SJSA1 (cell line): Measurements from ENCODE around the gene BMPER. TPM values are rescaled to one million over a fixed set of nuclear protein-coding genes. Genes with fewer than 3 reads are reported as not detected.

Experiments used
- DNase-seq, 2 experiments: peaks; one replicate each; pipeline ENCODE4 v3.0.0-alpha.2; 2015 to 2020; ENCODE audit warnings: low spot score in 2 of 2, low read depth in 1 of 2
- H3K27ac ChIP-seq: fragments of 250-450 bp; sonication (Bioruptor Pico); 2 replicates; pipeline ENCODE4 v1.5.1; 2020; ENCODE audit warnings: mild to moderate bottlenecking, moderate library complexity
- H3K27me3 ChIP-seq: fragments of 250-450 bp; sonication (Bioruptor Pico); replicated peaks from 2 replicates; pipeline ENCODE4 v1.5.1; 2020; ENCODE audit warnings: mild to moderate bottlenecking, moderate library complexity
- H3K36me3 ChIP-seq: fragments of 250-450 bp; sonication (Bioruptor Pico); 2 replicates; pipeline ENCODE4 v1.5.1; 2020; ENCODE audit warnings: mild to moderate bottlenecking
- H3K4me1 ChIP-seq: fragments of 250-450 bp; sonication (Bioruptor Pico); replicated peaks from 2 replicates; pipeline ENCODE4 v1.6.1; 2021; ENCODE audit warnings: mild to moderate bottlenecking
- H3K4me3 ChIP-seq: fragments of 250-450 bp; sonication (Bioruptor Pico); 2 replicates; pipeline ENCODE4 v1.5.1; 2020; ENCODE audit warnings: mild to moderate bottlenecking
- H3K9me3 ChIP-seq: fragments of 250-450 bp; sonication (Bioruptor Pico); replicated peaks from 2 replicates; pipeline ENCODE4 v1.5.1; 2020; ENCODE audit warnings: mild to moderate bottlenecking
- total RNA-seq: library from RNA; depleted of rRNA; stranded (reverse); fragments of >200 nt; shearing (Covaris generic); gene quantifications from 2 replicates; pipeline ENCODE4 v1.2.3, GENCODE V29; 2014

Gene BMPER
- total RNA-seq, 1 experiment from 2014 or later = 2.8 TPM

GRCh38 chr7:34043461-34044305 lies 138.3 kb downstream of the BMPER start:
- Histone ChIP-seq H3K27me3 (no peaks in the 10 kb centered on the region), H3K27ac (no peak overlapping the region), H3K4me3 (no peak overlapping the region), H3K9me3 (no peaks in the 10 kb centered on the region), H3K36me3 (0 out of 2 replicates have a peak, but pooled peaks cover under 1% of the 10 kb centered on the region), H3K4me1 (peaks cover 42% of the 10 kb centered on the region)
- no peak for DNase-seq

GRCh38 chr7:34044306-34044643 lies 138.9 kb downstream of the BMPER start:
- H3K27ac ChIP-seq = no peak overlapping the region

GRCh38 chr7:34044734-34045353 lies 139.5 kb downstream of the BMPER start:
- H3K9me3 ChIP-seq = no peaks in the 10 kb centered on the region
- no peak overlapping the region for H3K27ac ChIP-seq
- no peak for DNase-seq
- no peak overlapping the region for H3K4me3 ChIP-seq
- peaks cover 34% of the 10 kb centered on the region for H3K4me1 ChIP-seq
- no peaks in the 10 kb centered on the region for H3K27me3 ChIP-seq
- H3K36me3 ChIP-seq = 0 out of 2 replicates have a peak, but pooled peaks cover 3% of the 10 kb centered on the region

More at GRCh38 chr7:34044306-34044643, 138.9 kb downstream of the BMPER start:
- no peaks in the 10 kb centered on the region for H3K9me3 ChIP-seq
- H3K4me3 ChIP-seq = no peak overlapping the region
- 0 out of 2 replicates have a peak, but pooled peaks cover 3% of the 10 kb centered on the region for H3K36me3 ChIP-seq
- DNase-seq = no peak
- H3K4me1 ChIP-seq = peaks cover 37% of the 10 kb centered on the region
- H3K27me3 ChIP-seq = no peaks in the 10 kb centered on the region

GRCh38 chr7:34048445-34048844 lies 143.1 kb downstream of the BMPER start:
- H3K27me3 ChIP-seq = no peaks in the 10 kb centered on the region
- no peak overlapping the region for H3K4me3 ChIP-seq
- no peak for DNase-seq
- H3K27ac ChIP-seq = no peak overlapping the region
- H3K9me3 ChIP-seq = no peaks in the 10 kb centered on the region
- H3K36me3 ChIP-seq = 0 out of 2 replicates have a peak, but pooled peaks cover 3% of the 10 kb centered on the region
- H3K4me1 ChIP-seq = peaks cover 5% of the 10 kb centered on the region

- Histone ChIP-seq H3K36me3 (no peaks in the 10 kb centered on the region), H3K27me3 (no peaks in the 10 kb centered on the region), H3K4me1 (no peaks in the 10 kb centered on the region), H3K4me3 (no peak overlapping the region), H3K27ac (no peak overlapping the region), H3K9me3 (no peaks in the 10 kb centered on the region)
- DNase-seq = no peak
These were observed 148.7 kb downstream of the BMPER start for GRCh38 chr7:34054075-34054474.

- Histone ChIP-seq H3K4me3 (no peak overlapping the region), H3K36me3 (no peaks in the 10 kb centered on the region), H3K9me3 (no peaks in the 10 kb centered on the region), H3K4me1 (no peaks in the 10 kb centered on the region), H3K27me3 (no peaks in the 10 kb centered on the region), H3K27ac (no peak overlapping the region)
- no peak for DNase-seq
These were observed 151.8 kb downstream of the BMPER start for GRCh38 chr7:34057136-34057535.

GRCh38 chr7:34057956-34058355 lies 152.6 kb downstream of the BMPER start:
- no peaks in the 10 kb centered on the region for H3K36me3 ChIP-seq
- H3K27me3 ChIP-seq = no peaks in the 10 kb centered on the region
- no peak overlapping the region for H3K27ac ChIP-seq
- no peaks in the 10 kb centered on the region for H3K9me3 ChIP-seq
- no peak overlapping the region for H3K4me3 ChIP-seq
- DNase-seq = no peak
- no peaks in the 10 kb centered on the region for H3K4me1 ChIP-seq

- H3K4me1 ChIP-seq = no peaks in the 10 kb centered on the region; the same call in 1 of the 2 replicates
- no peak overlapping the region for H3K4me3 ChIP-seq
- H3K36me3 ChIP-seq = no peaks in the 10 kb centered on the region
- no peaks in the 10 kb centered on the region for H3K27me3 ChIP-seq
- DNase-seq = no peak
- H3K9me3 ChIP-seq = no peaks in the 10 kb centered on the region
- H3K27ac ChIP-seq = no peak overlapping the region
These were observed 153.4 kb downstream of the BMPER start for GRCh38 chr7:34058801-34059135.

- no peaks in the 10 kb centered on the region for H3K36me3 ChIP-seq
- H3K9me3 ChIP-seq = no peaks in the 10 kb centered on the region
- no peak overlapping the region for H3K27ac ChIP-seq
- no peak overlapping the region for H3K4me3 ChIP-seq
- DNase-seq = no peak
- peaks cover 5% of the 10 kb centered on the region for H3K4me1 ChIP-seq
- no peaks in the 10 kb centered on the region for H3K27me3 ChIP-seq
These were observed 153.9 kb downstream of the BMPER start for GRCh38 chr7:34059136-34059828.

GRCh38 chr7:34060196-34060947 lies 155.0 kb downstream of the BMPER start:
- H3K4me3 ChIP-seq = no peak overlapping the region
- no peak for DNase-seq
- peaks cover 5% of the 10 kb centered on the region for H3K4me1 ChIP-seq
- no peaks in the 10 kb centered on the region for H3K9me3 ChIP-seq
- H3K27me3 ChIP-seq = no peaks in the 10 kb centered on the region
- no peak overlapping the region; the same call in 1 of the 2 replicates for H3K27ac ChIP-seq
- H3K36me3 ChIP-seq = no peaks in the 10 kb centered on the region

- Histone ChIP-seq H3K9me3 (no peaks in the 10 kb centered on the region), H3K36me3 (no peaks in the 10 kb centered on the region), H3K27me3 (no peaks in the 10 kb centered on the region), H3K4me1 (peaks cover 5% of the 10 kb centered on the region), H3K27ac (no peak overlapping the region), H3K4me3 (no peak overlapping the region)
- no peak for DNase-seq
These were observed 155.8 kb downstream of the BMPER start for GRCh38 chr7:34061149-34061548.

- H3K36me3 ChIP-seq = no peaks in the 10 kb centered on the region
- no peaks in the 10 kb centered on the region for H3K9me3 ChIP-seq
- H3K4me1 ChIP-seq = peaks cover 5% of the 10 kb centered on the region
- no peak overlapping the region for H3K27ac ChIP-seq
- H3K27me3 ChIP-seq = no peaks in the 10 kb centered on the region
- H3K4me3 ChIP-seq = no peak overlapping the region
- DNase-seq = no peak
These were observed 157.0 kb downstream of the BMPER start for GRCh38 chr7:34062341-34062740.

- H3K4me3 ChIP-seq = no peak overlapping the region
- H3K4me1 ChIP-seq = peaks cover 5% of the 10 kb centered on the region
- no peaks in the 10 kb centered on the region for H3K36me3 ChIP-seq
- H3K27ac ChIP-seq = no peak overlapping the region
- no peak for DNase-seq
- H3K27me3 ChIP-seq = no peaks in the 10 kb centered on the region
- H3K9me3 ChIP-seq = no peaks in the 10 kb centered on the region
These were observed 157.5 kb downstream of the BMPER start for GRCh38 chr7:34062826-34063225.
